Measurements from ENCODE around the gene BBIP1.

Gene BBIP1, protein sequence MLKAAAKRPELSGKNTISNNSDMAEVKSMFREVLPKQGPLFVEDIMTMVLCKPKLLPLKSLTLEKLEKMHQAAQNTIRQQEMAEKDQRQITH

GRCh38 chr10:110918643-110919348, at the start of gene BBIP1:
BBIP1 (minus strand) TSS chr10:110919180; CDS start chr10:110918157, 1,023 bp downstream.
- DNase-seq (ENCODE audit: low read depth in 1 of 2, low spot score in 1 of 2): peak in 1 of 2 donors; percentile 90

DNA sequence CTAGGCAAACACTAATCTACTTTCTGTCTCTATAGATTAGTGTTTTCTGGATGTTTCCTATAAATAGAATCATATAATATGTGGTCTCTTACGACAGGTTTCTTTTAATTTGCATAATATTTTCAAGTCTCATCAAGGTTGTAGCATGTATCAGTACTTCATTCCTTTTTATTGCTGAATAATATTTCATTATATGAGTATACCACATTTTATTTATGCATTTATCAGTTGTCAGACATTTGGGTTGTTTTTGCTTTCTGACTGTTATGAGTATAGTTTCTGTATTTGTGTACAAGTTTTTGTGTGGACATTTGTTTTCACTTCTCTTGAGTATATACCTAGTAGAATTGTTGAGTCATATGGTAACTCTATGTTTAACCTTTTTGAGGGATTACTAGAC, 48.7 kb upstream of the BBIP1 start:
- DNase-seq (ENCODE audit: low read depth in 1 of 2, low spot score in 1 of 2): no peak

DNA sequence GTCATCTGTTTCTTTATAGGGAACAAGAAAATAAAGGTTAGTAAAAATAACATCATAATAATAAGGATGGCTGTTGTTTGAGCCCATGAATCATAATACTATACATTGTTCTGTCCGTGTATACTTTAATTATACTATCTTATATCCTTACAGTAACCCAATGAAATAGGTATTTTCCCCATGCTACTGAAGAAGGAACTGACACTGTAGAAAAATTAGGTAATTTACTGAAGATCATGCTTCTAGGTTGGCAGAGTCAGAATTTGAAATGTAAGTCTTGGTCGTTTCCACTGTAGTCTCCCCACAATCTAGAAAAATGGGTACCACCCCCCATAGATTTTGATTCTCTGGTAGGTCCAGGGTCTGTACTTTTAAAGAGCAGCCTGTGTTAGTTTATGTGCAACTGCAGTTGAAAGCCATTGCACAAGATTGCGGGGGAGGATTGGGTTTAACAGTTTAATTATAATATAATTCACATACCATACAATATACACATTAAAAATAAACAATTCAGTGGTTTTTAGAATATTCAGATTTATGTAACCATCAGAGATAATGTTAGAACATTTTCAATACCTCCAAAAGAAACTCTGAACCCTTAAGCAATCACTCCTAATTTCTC, 48.1 kb upstream of the BBIP1 start:
- no peak for DNase-seq (ENCODE audit: low read depth in 1 of 2, low spot score in 1 of 2)

DNA sequence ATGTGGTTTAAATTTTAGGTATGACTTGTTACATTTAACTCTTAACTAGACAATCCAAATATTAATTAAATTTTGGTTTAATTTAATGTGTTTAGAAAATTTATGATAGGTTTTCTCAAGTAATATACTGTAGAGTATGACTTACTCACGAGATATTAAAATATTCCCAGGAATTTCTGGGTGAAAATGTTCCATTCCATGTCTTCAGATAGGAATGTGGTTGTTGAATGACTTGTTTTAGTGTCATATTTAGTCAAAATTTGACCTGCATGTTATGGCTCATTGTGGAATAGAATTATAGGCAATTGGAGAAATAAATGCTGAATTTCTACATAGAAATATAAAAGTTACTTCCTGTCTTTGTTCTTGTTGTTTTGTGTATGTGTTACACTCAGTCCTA, 47.2 kb upstream of the BBIP1 start:
- DNase-seq (ENCODE audit: low read depth in 1 of 2, low spot score in 1 of 2): no peak

DNA sequence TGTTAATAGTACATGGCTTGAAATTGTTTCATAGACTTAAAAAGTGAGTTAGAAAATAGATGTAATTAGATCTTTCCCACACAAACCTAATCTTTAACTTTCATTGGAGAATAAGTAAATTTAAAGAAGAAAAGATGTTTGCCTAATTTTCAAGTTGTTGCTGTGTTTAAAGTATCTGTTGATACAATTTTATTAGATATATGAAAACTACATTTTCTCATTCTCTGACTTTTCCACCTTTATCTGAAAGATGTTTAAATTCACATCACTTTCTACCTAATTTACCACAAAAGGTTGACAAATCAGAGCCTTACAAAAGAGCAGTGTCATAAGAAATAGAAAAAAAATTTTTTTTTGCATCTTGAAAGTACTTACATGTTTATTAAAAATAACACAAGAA, 46.2 kb upstream of the BBIP1 start:
- DNase-seq (ENCODE audit: low read depth in 1 of 2, low spot score in 1 of 2): no peak

GRCh38 chr10:110964681-110965080, 45.7 kb upstream of the BBIP1 start:
- no peak for DNase-seq (ENCODE audit: low read depth in 1 of 2, low spot score in 1 of 2)

- DNase-seq (ENCODE audit: low read depth in 1 of 2, low spot score in 1 of 2): no peak
These were observed 44.2 kb upstream of the BBIP1 start for GRCh38 chr10:110963162-110963561.

GRCh38 chr10:110962443-110962842, 43.5 kb upstream of the BBIP1 start:
- DNase-seq (ENCODE audit: low read depth in 1 of 2, low spot score in 1 of 2): no peak

GRCh38 chr10:110960333-110960712, 41.3 kb upstream of the BBIP1 start:
- no peak for DNase-seq (ENCODE audit: low read depth in 1 of 2, low spot score in 1 of 2)

GRCh38 chr10:110959379-110960332, 40.7 kb upstream of the BBIP1 start:
- DNase-seq (ENCODE audit: low read depth in 1 of 2, low spot score in 1 of 2): no peak

- no peak for DNase-seq (ENCODE audit: low read depth in 1 of 2, low spot score in 1 of 2)
These were observed 38.6 kb upstream of the BBIP1 start for GRCh38 chr10:110957606-110958005.

DNA sequence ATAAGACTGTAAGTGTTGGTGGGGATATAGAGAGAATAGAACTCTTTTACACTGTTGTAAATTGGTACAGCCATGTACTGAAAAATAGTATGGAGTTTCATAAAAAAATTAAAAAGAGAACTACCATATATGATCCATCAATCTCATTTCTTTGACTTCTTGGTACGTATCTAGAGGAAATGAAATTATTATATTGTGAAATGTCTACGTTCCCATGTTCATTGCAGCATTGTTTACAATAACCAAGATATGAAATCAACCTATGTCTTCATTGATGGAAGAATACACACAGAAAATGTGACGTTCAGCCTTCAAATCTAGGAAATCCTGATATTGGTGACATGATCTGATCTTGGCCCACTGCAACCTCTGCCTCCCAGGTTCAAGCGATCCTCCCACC, 32.4 kb upstream of the BBIP1 start:
- DNase-seq (ENCODE audit: low read depth in 1 of 2, low spot score in 1 of 2): no peak

GRCh38 chr10:110947061-110947595, 28.1 kb upstream of the BBIP1 start:
- no peak for DNase-seq (ENCODE audit: low read depth in 1 of 2, low spot score in 1 of 2)

DNA sequence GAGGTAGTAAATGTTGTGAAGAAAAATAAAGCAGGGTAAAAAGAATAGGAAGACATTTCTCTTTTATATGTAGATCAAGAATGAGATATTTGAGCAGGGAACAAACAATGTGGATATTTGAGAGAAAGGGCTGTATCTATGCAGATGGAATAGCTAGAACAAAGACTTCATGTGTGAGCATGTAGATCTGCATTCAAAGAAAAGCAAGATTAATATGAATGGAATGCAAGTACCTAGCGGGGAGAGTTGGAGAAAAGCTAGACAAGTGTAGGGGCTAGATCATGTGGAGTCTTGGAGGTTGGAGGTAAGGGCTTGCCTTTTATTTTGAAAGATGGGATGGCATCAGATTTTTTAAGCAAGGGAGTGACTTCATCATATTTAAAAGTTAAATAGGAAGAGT, 27.5 kb upstream of the BBIP1 start:
- no peak for DNase-seq (ENCODE audit: low read depth in 1 of 2, low spot score in 1 of 2)

GRCh38 chr10:110944792-110945396, 25.9 kb upstream of the BBIP1 start:
- no peak for DNase-seq (ENCODE audit: low read depth in 1 of 2, low spot score in 1 of 2)

GRCh38 chr10:110939419-110939818, 20.4 kb upstream of the BBIP1 start:
- no peak for DNase-seq (ENCODE audit: low read depth in 1 of 2, low spot score in 1 of 2)

GRCh38 chr10:110936757-110937156, 17.8 kb upstream of the BBIP1 start:
- DNase-seq (ENCODE audit: low read depth in 1 of 2, low spot score in 1 of 2): no peak

DNA sequence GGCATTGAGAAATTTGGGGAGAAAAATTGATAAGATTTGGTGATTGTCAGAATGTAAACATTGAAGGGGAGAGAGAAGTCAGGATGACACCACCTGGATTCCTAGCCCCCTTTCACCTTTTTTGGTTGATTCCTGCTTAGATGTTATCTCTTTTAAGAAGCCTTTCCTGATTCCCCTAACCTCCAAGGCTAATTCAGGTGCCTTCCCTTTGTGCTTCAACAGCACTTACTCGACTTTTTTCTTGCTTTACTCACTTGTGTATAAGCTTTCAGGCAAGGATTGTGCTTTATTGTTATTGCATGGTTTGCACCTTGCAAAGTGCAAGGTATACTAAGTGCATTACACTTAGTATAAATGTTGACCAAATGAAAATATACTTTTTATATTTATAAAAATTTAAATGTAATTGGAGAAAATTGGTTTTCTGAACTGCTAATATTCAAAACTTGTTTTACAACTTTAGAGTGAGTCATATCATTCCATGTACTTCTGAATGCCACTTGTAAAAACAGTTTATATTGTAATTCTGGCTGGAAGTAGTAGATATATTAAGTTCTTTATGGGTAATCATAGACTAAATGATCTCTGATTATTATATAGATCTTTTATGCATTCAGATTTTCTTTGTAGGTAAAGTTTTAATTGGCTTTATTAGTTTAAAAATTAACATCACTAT, 13.7 kb upstream of the BBIP1 start:
- no peak for DNase-seq (ENCODE audit: low read depth in 1 of 2, low spot score in 1 of 2)

- no peak for DNase-seq (ENCODE audit: low read depth in 1 of 2, low spot score in 1 of 2)
These were observed 12.9 kb upstream of the BBIP1 start for GRCh38 chr10:110931769-110932381.

GRCh38 chr10:110927461-110927860, 8.5 kb upstream of the BBIP1 start:
- DNase-seq (ENCODE audit: low read depth in 1 of 2, low spot score in 1 of 2): no peak
